Epidermal melanocyte (primary cell): Measurements from ENCODE around the gene DOCK2.
A peak's percentile ranks its signal among the peaks of the same experiment; 100 is the strongest.

Experiments
- DNase-seq: peaks from one replicate; pipeline ENCODE4 v3.0.0; 2011; ENCODE audit warnings: low spot score; ENCODE audit not compliant: insufficient read length

The DOCK2 gene

GRCh38 chr5:169904059-169904458 is 267.0 kb downstream of the DOCK2 start:
- DNase-seq: no peak

DNA sequence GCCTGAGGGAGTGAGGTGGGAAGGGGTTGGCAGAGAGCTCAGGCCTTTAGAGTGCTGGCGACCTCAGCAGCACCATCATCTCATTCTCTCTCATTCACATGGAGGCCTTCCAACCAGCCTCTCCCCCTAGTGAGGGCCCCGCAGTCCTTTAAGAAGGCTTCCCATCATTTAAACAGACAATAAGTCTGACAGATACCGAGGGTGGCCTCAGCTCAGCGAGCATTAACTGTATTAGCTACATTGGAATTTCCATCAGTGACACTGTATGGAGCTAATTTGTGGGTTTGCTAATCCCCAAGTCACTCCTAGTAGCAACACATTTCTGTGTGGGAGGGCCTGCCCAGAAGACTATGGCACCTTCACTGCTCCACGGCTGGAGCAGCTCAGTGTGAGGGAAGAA is 267.4 kb downstream of the DOCK2 start:
- DNase-seq: no peak

- no peak for DNase-seq
Measured at GRCh38 chr5:169905017-169905416, 267.9 kb downstream of the DOCK2 start.

- DNase-seq: no peak
Measured at GRCh38 chr5:169906745-169907649, 269.9 kb downstream of the DOCK2 start.

DNA sequence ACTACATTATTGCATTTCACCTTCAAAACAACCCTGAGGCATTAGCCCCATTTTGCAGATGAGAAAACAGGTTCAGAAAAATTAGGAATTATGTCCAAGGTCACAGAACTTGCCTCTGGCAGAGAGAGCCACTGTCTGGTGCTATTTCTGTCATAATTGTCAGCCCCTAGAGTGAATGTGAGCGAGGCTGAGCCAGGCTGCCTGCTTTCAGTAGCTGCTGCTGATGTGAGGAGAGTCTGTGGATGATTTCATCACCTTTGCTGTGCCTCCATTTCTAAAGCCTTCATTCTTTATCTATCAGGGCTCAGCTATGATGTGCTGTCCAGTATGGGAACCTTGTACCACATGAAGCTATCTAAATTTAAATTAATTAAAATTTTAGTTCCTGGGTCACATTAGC is 271.8 kb downstream of the DOCK2 start:
- no peak for DNase-seq

DNA sequence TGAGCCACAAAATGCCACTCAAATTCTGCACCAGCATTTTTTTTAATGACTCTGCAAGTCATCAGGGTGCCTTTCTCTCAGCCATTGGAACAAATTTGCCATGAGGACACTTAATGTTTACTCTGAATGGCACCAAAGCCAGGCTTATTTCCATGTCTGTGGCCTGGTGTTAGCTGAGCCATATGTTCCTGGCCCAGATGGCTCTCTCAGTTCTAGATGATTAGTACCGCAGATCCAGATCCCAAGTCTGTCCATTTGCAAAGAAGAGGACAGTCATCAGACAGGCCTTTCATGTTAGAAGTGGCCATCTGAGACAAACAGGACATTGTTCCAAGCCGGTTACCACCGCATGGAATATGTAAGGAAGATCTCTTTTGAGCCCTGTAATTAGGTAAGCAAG is 272.9 kb downstream of the DOCK2 start:
- no peak for DNase-seq

DNA sequence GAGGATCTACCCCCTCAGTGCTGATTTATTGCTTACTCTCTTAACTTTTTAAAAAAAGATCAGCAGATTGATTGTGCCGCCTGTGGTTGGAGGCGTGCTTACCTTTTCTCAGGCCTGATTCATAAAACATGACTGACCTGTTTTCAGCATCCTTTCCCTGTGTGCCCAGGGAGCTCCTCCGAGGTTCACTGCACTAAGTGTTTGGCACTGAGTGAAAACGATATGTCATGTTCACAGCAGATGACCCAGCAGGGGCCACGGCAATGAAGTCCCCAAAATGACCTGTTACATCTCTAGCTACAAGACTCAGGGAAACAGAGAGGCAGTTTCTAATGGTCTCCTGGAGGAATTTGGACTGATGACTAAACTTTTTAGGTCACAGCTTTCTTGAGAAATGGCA is 273.3 kb downstream of the DOCK2 start:
- no peak for DNase-seq

- no peak for DNase-seq
Measured at GRCh38 chr5:169911448-169912212, 274.6 kb downstream of the DOCK2 start.

GRCh38 chr5:169913479-169913878 is 276.4 kb downstream of the DOCK2 start:
- no peak for DNase-seq

GRCh38 chr5:169914766-169915165 is 277.7 kb downstream of the DOCK2 start:
- DNase-seq: peak; percentile 45

DNA sequence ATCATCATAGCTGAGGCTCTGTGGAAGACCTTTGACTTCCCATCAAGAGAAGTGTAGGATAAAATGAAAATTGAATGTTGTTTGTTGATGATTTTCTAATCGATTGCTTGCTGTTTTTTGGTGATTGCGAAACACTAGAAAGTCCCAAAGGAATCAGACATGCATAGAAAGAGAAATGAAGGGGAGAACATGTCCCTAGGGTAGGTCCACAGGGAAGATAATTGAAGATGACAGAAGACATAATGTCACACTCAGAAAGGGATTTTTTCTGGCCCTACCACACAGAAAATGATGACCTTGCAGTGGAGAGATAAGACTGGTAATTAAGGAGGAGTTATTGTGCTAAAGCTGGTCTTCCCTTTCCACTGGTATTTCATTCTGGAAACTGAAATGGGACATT is 280.4 kb downstream of the DOCK2 start:
- DNase-seq: no peak

DNA sequence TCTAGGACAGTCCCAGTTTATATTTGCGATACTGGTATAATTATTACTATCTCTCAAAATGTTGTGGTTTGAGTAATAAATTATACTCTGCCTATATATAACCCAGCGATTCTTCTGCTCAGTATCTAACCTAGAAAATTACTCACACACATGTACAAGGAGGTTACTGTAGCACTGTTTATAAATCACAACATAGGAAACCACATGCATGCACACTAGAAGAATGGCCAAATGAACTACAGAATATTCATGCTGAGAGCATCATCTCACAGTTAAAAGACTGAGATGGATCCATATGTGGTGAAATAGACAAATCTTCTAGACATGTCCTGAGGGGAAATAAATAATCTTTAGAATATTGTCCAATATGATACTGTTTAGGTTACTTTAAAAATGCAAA is 281.2 kb downstream of the DOCK2 start:
- DNase-seq: no peak

GRCh38 chr5:169920474-169920873 is 283.4 kb downstream of the DOCK2 start:
- no peak for DNase-seq

DNA sequence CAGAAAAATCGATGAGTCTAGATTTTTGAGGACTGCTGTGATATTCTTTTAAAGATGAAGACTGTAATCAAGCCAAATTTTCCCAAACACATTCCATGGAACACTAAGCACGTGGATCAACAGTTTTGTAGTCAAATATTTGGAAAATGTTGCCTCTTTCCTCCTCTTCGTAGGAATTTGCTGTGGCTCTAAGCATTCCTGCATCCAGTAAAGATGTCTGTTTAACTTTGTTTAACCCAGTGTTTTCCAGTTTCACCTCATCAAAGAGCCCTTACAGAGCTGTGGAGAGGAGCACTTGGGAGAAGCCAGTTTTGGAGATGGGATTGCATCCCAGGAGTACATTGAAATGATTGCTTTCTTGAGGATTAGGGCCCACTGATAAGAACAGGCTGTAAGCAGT is 284.3 kb downstream of the DOCK2 start:
- DNase-seq: no peak

DNA sequence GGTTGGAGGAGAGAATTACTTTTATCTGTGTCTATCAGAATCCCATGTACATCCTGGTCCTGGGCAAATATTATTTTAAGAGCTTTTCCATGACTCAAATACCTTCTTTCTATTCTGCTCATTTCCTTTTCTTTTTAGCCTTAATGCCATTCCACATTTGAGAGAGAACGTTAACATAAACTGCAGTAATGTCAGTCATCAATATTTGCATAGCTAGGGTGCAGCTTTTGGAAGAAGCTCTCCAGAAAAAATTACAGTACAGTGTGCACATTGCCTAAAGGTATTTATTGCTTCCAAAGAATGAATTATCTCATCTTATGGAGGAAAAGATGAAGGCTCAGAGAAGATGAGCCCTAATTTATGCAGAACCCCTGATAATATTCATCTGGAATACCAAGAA is 284.9 kb downstream of the DOCK2 start:
- no peak for DNase-seq

DNA sequence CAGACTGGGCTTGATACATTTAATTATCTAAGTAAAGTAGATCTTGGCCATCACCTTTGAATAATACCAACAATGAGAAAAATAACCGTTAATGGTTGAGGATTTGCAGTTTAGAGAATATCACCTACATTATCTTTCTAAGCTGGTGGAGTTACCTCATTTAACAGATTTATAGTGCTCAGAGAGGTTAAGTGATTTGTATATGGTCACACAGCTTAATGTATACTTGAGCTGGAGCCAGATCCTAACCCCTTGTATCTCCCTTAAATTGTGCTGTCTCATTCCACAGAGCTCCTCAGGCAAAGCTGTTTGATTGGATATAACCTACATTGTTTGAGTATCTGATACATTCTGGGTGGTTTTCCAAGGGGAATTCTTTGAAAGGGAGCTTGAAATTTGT is 285.4 kb downstream of the DOCK2 start:
- DNase-seq: no peak

DNA sequence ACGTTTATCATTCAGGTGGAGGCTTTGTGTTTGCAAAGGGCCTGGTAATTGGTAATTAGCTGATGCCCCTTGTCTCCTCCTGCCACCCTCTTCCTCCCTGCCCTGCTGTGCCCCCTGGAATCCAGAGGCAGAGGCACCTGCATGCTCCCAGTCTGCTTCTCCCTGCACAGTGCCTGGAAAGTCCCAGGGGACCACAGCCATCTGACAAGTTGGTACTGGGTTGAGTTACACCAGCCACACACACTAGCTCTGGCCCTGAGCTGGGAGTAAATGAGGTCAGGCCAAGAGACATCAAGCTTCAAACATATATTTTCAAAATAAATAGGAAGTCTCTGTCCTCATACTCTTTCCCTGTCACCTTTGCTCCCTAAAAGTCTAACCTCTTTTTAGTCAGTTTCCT is 286.9 kb downstream of the DOCK2 start:
- DNase-seq: no peak

DNA sequence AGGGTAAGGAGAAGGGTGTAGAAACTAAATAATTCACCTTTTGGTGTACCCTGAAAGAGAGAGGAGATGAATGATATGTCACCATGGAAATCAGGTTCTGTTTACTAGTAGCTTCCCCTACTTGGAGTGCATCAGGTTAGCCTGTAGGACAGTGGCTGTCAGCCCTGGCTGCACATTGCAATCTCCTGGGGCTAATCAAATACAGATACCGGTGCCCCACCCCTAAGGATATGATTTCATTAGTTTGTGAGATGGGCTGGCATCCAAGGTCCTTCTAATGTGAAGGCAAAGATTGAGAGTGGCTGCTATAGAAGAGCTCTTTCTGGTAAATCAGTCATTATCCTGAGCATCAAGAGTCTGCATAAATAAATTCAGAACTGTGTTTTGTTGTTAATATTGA is 296.1 kb downstream of the DOCK2 start:
- no peak for DNase-seq

GRCh38 chr5:169933616-169934015 is 296.5 kb downstream of the DOCK2 start:
- DNase-seq: no peak

- no peak for DNase-seq
Measured at GRCh38 chr5:169934990-169935389, 297.9 kb downstream of the DOCK2 start.

DNA sequence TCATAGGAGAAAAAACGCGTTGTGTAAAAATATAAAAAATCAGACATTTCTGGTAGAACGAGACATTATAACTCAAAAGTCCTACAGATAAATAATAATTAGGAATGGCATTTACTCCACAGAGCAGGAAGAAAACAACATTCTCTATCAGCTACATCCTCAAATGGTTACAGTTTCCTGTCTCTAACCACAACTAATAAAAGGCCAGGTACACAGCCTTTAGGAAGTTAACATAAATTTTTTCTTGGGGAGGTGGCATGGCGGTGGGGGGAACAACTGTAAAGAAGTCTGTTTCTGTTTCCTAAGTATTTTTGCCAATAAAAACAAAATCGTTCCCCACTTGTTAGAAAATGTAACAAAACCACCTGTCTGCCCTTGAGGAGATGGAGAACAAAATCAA is 298.7 kb downstream of the DOCK2 start:
- no peak for DNase-seq

GRCh38 chr5:169938439-169938838 is 301.4 kb downstream of the DOCK2 start:
- no peak for DNase-seq

DNA sequence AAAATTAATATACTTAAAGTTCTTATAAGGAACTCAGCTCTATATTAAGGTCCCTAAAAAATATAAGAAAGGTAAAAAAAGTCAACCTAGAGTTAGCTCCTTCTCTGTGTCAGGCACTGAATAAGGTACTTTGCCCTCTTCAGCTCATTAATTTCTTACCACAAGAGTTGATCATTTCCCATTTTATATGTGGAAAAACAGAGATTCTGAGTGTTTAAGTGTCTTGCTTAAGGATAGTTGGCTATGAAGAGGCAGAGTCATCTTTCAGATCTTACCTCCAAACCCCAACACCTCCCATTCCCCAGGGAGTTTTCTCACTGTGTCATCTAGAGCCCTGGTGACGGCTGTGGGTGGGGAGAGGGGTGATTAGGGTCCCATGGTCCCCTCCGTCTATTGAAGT is 302.7 kb downstream of the DOCK2 start:
- DNase-seq: no peak
